GM12891 (cell line): ENCODE data around the gene RPP25L.

Experiments used
- PAX5 ChIP-seq: IDR thresholded peaks from 2 replicates; pipeline ENCODE4 v1.6.1; 2011; ENCODE audit warnings: low read length, moderate library complexity, mild to moderate bottlenecking; ENCODE audit not compliant: insufficient read depth, severe bottlenecking
- POLR2A ChIP-seq: IDR thresholded peaks from 2 replicates; pipeline ENCODE4 v1.6.1; 2011; ENCODE audit warnings: low read depth, low read length, control low read depth
- POLR2AphosphoS5 ChIP-seq: IDR thresholded peaks from 2 replicates; pipeline ENCODE4 v1.6.1; 2011; ENCODE audit warnings: low read depth, low read length, control low read depth
- POU2F2 ChIP-seq: IDR thresholded peaks from 2 replicates; pipeline ENCODE4 v1.6.1; 2011; ENCODE audit warnings: low read depth, mild to moderate bottlenecking, control low read depth, low read length, moderate library complexity
- SPI1 ChIP-seq: IDR thresholded peaks from 2 replicates; pipeline ENCODE4 v1.6.1; 2011; ENCODE audit warnings: low read depth, low read length, control low read depth
- TAF1 ChIP-seq: IDR thresholded peaks from 2 replicates; pipeline ENCODE4 v1.6.1; 2011; ENCODE audit warnings: low read depth, low read length, control low read depth

GRCh38 chr9:34566972-34567371, 44.9 kb downstream of the RPP25L start:
- TF ChIP-seq POLR2AphosphoS5 (no peak), POLR2A (no peak), TAF1 (no peak), POU2F2 (no peak), SPI1 (no peak), PAX5 (no peak)
